Psoas muscle (tissue), 8 donors: ENCODE results near the gene ADCY5. TPM values are rescaled to one million over a fixed set of nuclear protein-coding genes. Genes with fewer than 3 reads are reported as not detected.

ENCODE experiments used
- ATAC-seq, 4 donors: fragments of 200-7000 bp; cut with Tn5 transposase; one replicate each; pipeline ENCODE4 v1.9.1; 2020; ENCODE audit warnings: moderate library complexity in 3 of 4, mild to moderate bottlenecking in 2 of 4
- DNase-seq, 2 donors: peaks; one replicate each; pipeline ENCODE4 v3.0.0-alpha.2; 2020
- H3K27ac ChIP-seq: fragments of 200-600 bp; one replicate; pipeline ENCODE4 v1.8.0; 2022
- H3K27me3 ChIP-seq, 3 donors: fragments of 200-600 bp in 1 of 3; one replicate each; pipeline versions ENCODE4 v1.6.1 to v1.8.0; 2013 to 2022; ENCODE audit warnings: low read length in 2 of 3, mild to moderate bottlenecking in 2 of 3, moderate library complexity in 1 of 3; ENCODE audit not compliant: insufficient read depth in 3 of 3
- H3K36me3 ChIP-seq, 2 donors: fragments of 200-600 bp in 1 of 2; one replicate each; pipeline versions ENCODE4 v1.6.1 to v1.8.0; 2013 to 2022; ENCODE audit warnings: low read depth in 1 of 2, mild to moderate bottlenecking in 1 of 2, moderate library complexity in 1 of 2; ENCODE audit not compliant: insufficient read depth in 1 of 2
- H3K4me1 ChIP-seq: fragments of 200-600 bp; one replicate; pipeline ENCODE4 v1.8.0; 2022
- H3K4me3 ChIP-seq: fragments of 200-600 bp; one replicate; pipeline ENCODE4 v1.8.0; 2022; ENCODE audit warnings: mild to moderate bottlenecking
- H3K9me3 ChIP-seq: fragments of 200-600 bp; one replicate; pipeline ENCODE4 v1.8.0; 2022
- CTCF ChIP-seq: fragments of 200-600 bp; IDR thresholded peaks from one replicate; pipeline ENCODE4 v1.8.0; 2022; ENCODE audit warnings: antibody characterized with exemption
- WGBS, 3 donors: extraction: QIAGEN DNeasy Blood & Tissue Kit; methylation state at CpG; one replicate each; pipeline versions ENCODE4 v1.1.6 to v1.1.7; 2013; 5-methylcytosine and 5-hydroxymethylcytosine counted together
- intact Hi-C, 2 donors: fragments of 100-400 bp; cut with DNase I; formaldehyde crosslinking; loops; one replicate each; pipeline versions ENCODE4 v1.11.0 to v1.14.2; 2022
- polyA plus RNA-seq, 3 donors: library from polyadenylated mRNA; stranded (reverse); fragments of 200-250 nt; gene quantifications; one replicate each; pipeline ENCODE4 v1.2.3, GENCODE V29; 2013
- total RNA-seq, 4 donors: library from RNA; stranded (reverse); fragmentation: NEBNext Ultra II Directional in 2 of 4; extraction: Animal tissue kit (Norgen Biotek cat#: 25700) in 2 of 4; gene quantifications; one replicate each; pipeline versions ENCODE4 v1.2.1 to v1.2.4, GENCODE V29; 2021 to 2023
- donor health status: healthy with polysubstance abuse.
- donor health status: DM: no; HTN: no; CAD: no; lungs with moderate emphysema.
- donor health status: Bipolar disorder and iron deficiency.
- donor health status: healthy.
- donor health status: DM: yes; HTN: yes; CAD: no.
- donor health status: DM: no; HTN: no; CAD: no.
- donor health status: DM: no; HTN: no; CAD: no.
- donor health status: DM: yes; HTN: yes; CAD: no.

Gene ADCY5
- total and polyA plus RNA-seq, 7 donors = 1.0 to 4.4 (median 1.6) TPM

- no peak overlapping the region for H3K27ac ChIP-seq
- DNase-seq (no peak), ATAC-seq (no peak)
- WGBS, 3 donors = 89 to 92% (median 90%) methylated on average over 11 of the region's 11 CpGs
- H3K4me1 ChIP-seq = no peaks in the 10 kb centered on the region
- H3K4me3 ChIP-seq = no peak overlapping the region
- H3K36me3 ChIP-seq = no peaks in the 10 kb centered on the region
- intact Hi-C loops = no loop called here
- H3K27me3 ChIP-seq = no peaks in the 10 kb centered on the region
- TF ChIP-seq CTCF = no peak
- no peaks in the 10 kb centered on the region for H3K9me3 ChIP-seq
These were observed 18.6 kb downstream of the ADCY5 start for GRCh38 chr3:123430266-123430665.

GRCh38 chr3:123429362-123430125, 19.3 kb downstream of the ADCY5 start:
- H3K27me3 ChIP-seq = no peaks in the 10 kb centered on the region
- no peak for TF ChIP-seq CTCF
- no peaks in the 10 kb centered on the region for H3K9me3 ChIP-seq
- ATAC-seq (no peak), DNase-seq (no peak)
- intact Hi-C loops = no loop called here
- no peak overlapping the region for H3K4me3 ChIP-seq
- H3K4me1 ChIP-seq = no peaks in the 10 kb centered on the region
- no peaks in the 10 kb centered on the region for H3K36me3 ChIP-seq
- WGBS, 3 donors = 78 to 81% (median 81%) methylated on average over 9 to 10 of the region's 10 CpGs
- no peak overlapping the region for H3K27ac ChIP-seq

- intact Hi-C loops = no loop called here
- Histone ChIP-seq H3K27ac (no peak overlapping the region), H3K9me3 (no peaks in the 10 kb centered on the region), H3K4me3 (no peak overlapping the region), H3K36me3 (no peaks in the 10 kb centered on the region), H3K27me3 (no peaks in the 10 kb centered on the region), H3K4me1 (no peaks in the 10 kb centered on the region)
- no peak for TF ChIP-seq CTCF
- WGBS, 3 donors = 56 to 74% (median 59%) methylated on average over 7 to 8 of the region's 8 CpGs
- no peak for ATAC-seq
- no peak for DNase-seq
These were observed 23.7 kb downstream of the ADCY5 start for GRCh38 chr3:123424999-123425712.

- H3K36me3 ChIP-seq = no peaks in the 10 kb centered on the region
- ATAC-seq = no peak
- H3K4me3 ChIP-seq = no peak overlapping the region
- WGBS, 3 donors = 42 to 55% (median 48%) methylated on average over 13 of the region's 13 CpGs
- no peaks in the 10 kb centered on the region for H3K27me3 ChIP-seq
- H3K9me3 ChIP-seq = no peaks in the 10 kb centered on the region
- no peak overlapping the region for H3K27ac ChIP-seq
- no peaks in the 10 kb centered on the region for H3K4me1 ChIP-seq
- peak in 1 of 2 donors; percentile 29 for DNase-seq
- intact Hi-C loops = no loop called here
- TF ChIP-seq CTCF = no peak
These were observed 24.4 kb downstream of the ADCY5 start for GRCh38 chr3:123424321-123424998.
